Stomach smooth muscle (tissue), 2 donors: ENCODE results near the gene SLC12A8.

Experiments used
- H3K27ac ChIP-seq: one replicate; pipeline ENCODE4 v1.7.0; 2013; ENCODE audit warnings: mild to moderate bottlenecking, low read length, inconsistent platforms
- H3K27me3 ChIP-seq, 2 donors: one replicate each; pipeline ENCODE4 v1.7.0; 2013; ENCODE audit warnings: low read length in 2 of 2; ENCODE audit not compliant: insufficient read depth in 2 of 2, control insufficient read depth in 1 of 2
- H3K36me3 ChIP-seq, 2 donors: one replicate each; pipeline ENCODE4 v1.7.0; 2013; ENCODE audit warnings: low read length in 2 of 2; ENCODE audit not compliant: control insufficient read depth in 2 of 2, insufficient read depth in 2 of 2
- H3K4me1 ChIP-seq: one replicate; pipeline ENCODE4 v1.7.0; 2013; ENCODE audit warnings: low read length; ENCODE audit not compliant: control insufficient read depth, insufficient read depth
- H3K4me3 ChIP-seq, 2 donors: one replicate each; pipeline ENCODE4 v1.7.0; 2013; ENCODE audit warnings: low read length in 2 of 2
- H3K9ac ChIP-seq, 2 donors: one replicate each; pipeline ENCODE4 v1.7.0; 2013; ENCODE audit warnings: low read length in 2 of 2, mild to moderate bottlenecking in 1 of 2
- H3K9me3 ChIP-seq, 2 donors: one replicate each; pipeline ENCODE4 v1.7.0; 2013; ENCODE audit warnings: low read length in 2 of 2; ENCODE audit not compliant: control insufficient read depth in 2 of 2
- donor health status: healthy.
- donor health status: Pancreatic carcinoma.

The SLC12A8 gene

GRCh38 chr3:125212509-125213363 is at the start of gene SLC12A8:
SLC12A8 (minus strand) TSS chr3:125212748; CDS start chr3:125211349, 1,399 bp downstream.
- no peak within 1 kb of the TSS for H3K9ac ChIP-seq
- H3K36me3 ChIP-seq: no peaks in the 10 kb centered on the region
- H3K27me3 ChIP-seq: peaks cover 22 to 24% of the 10 kb centered on the region in 2 donors
- no peaks in the 10 kb centered on the region for H3K9me3 ChIP-seq
- peaks cover 13% of the 10 kb centered on the region for H3K4me1 ChIP-seq
- peak within 1 kb of the TSS; percentile 49 to 66 for H3K4me3 ChIP-seq
- H3K27ac ChIP-seq: no peak within 1 kb of the TSS

GRCh38 chr3:125262161-125262560 is 49.6 kb upstream of the SLC12A8 start:
- peaks cover 0 to 2% of the 10 kb centered on the region in 2 donors for H3K36me3 ChIP-seq
- no peaks in the 10 kb centered on the region for H3K27me3 ChIP-seq
- no peak overlapping the region for H3K4me3 ChIP-seq
- H3K27ac ChIP-seq: no peak overlapping the region
- no peaks in the 10 kb centered on the region for H3K9me3 ChIP-seq
- no peak overlapping the region for H3K9ac ChIP-seq
- H3K4me1 ChIP-seq: no peaks in the 10 kb centered on the region

GRCh38 chr3:125261031-125261430 is 48.5 kb upstream of the SLC12A8 start:
- Histone ChIP-seq H3K4me3 (no peak overlapping the region), H3K27me3 (no peaks in the 10 kb centered on the region), H3K27ac (no peak overlapping the region), H3K4me1 (no peaks in the 10 kb centered on the region), H3K36me3 (peaks cover 0 to 2% of the 10 kb centered on the region in 2 donors), H3K9ac (no peak overlapping the region), H3K9me3 (no peaks in the 10 kb centered on the region)

GRCh38 chr3:125260158-125260557 is 47.6 kb upstream of the SLC12A8 start:
- Histone ChIP-seq H3K36me3 (peaks cover 2% of the 10 kb centered on the region in 2 donors), H3K27ac (no peak overlapping the region), H3K9ac (no peak overlapping the region), H3K27me3 (no peaks in the 10 kb centered on the region), H3K4me3 (no peak overlapping the region), H3K4me1 (no peaks in the 10 kb centered on the region), H3K9me3 (no peaks in the 10 kb centered on the region)

- Histone ChIP-seq H3K27ac (no peak overlapping the region), H3K36me3 (peaks cover 2% of the 10 kb centered on the region in 2 donors), H3K9ac (no peak overlapping the region), H3K4me1 (no peaks in the 10 kb centered on the region), H3K27me3 (no peaks in the 10 kb centered on the region), H3K9me3 (no peaks in the 10 kb centered on the region), H3K4me3 (no peak overlapping the region)
Observed at GRCh38 chr3:125257536-125257935, 45.0 kb upstream of the SLC12A8 start.

GRCh38 chr3:125256675-125257074 is 44.1 kb upstream of the SLC12A8 start:
- no peaks in the 10 kb centered on the region for H3K27me3 ChIP-seq
- no peaks in the 10 kb centered on the region for H3K4me1 ChIP-seq
- no peak overlapping the region for H3K9ac ChIP-seq
- no peak overlapping the region for H3K27ac ChIP-seq
- no peak overlapping the region for H3K4me3 ChIP-seq
- no peaks in the 10 kb centered on the region for H3K9me3 ChIP-seq
- peaks cover 2% of the 10 kb centered on the region in 2 donors for H3K36me3 ChIP-seq

GRCh38 chr3:125250973-125251372 is 38.4 kb upstream of the SLC12A8 start:
- H3K27ac ChIP-seq: no peak overlapping the region
- no peak overlapping the region for H3K4me3 ChIP-seq
- no peaks in the 10 kb centered on the region for H3K4me1 ChIP-seq

GRCh38 chr3:125246237-125246636 is 33.7 kb upstream of the SLC12A8 start:
- no peaks in the 10 kb centered on the region for H3K36me3 ChIP-seq
- H3K27me3 ChIP-seq: no peaks in the 10 kb centered on the region
- no peaks in the 10 kb centered on the region for H3K4me1 ChIP-seq
- no peaks in the 10 kb centered on the region for H3K9me3 ChIP-seq
- no peak overlapping the region for H3K27ac ChIP-seq
- no peak overlapping the region for H3K4me3 ChIP-seq
- H3K9ac ChIP-seq: no peak overlapping the region

More at GRCh38 chr3:125250973-125251372, 38.4 kb upstream of the SLC12A8 start:
- Histone ChIP-seq H3K9ac (no peak overlapping the region), H3K36me3 (peaks cover 0 to 2% of the 10 kb centered on the region in 2 donors), H3K27me3 (no peaks in the 10 kb centered on the region), H3K9me3 (no peaks in the 10 kb centered on the region)

- no peaks in the 10 kb centered on the region for H3K36me3 ChIP-seq
- no peak overlapping the region for H3K27ac ChIP-seq
- no peak overlapping the region for H3K9ac ChIP-seq
- no peaks in the 10 kb centered on the region for H3K9me3 ChIP-seq
- H3K4me3 ChIP-seq: no peak overlapping the region
- H3K27me3 ChIP-seq: no peaks in the 10 kb centered on the region
- H3K4me1 ChIP-seq: no peaks in the 10 kb centered on the region
Observed at GRCh38 chr3:125245521-125245920, 33.0 kb upstream of the SLC12A8 start.

- no peak overlapping the region for H3K27ac ChIP-seq
- no peak overlapping the region for H3K4me3 ChIP-seq
- H3K36me3 ChIP-seq: peaks cover 0 to 5% of the 10 kb centered on the region in 2 donors
- H3K9me3 ChIP-seq: no peaks in the 10 kb centered on the region
- H3K9ac ChIP-seq: no peak overlapping the region
- H3K4me1 ChIP-seq: no peaks in the 10 kb centered on the region
- no peaks in the 10 kb centered on the region for H3K27me3 ChIP-seq
Observed at GRCh38 chr3:125240496-125240895, 27.9 kb upstream of the SLC12A8 start.

- Histone ChIP-seq H3K9ac (no peak overlapping the region), H3K4me1 (no peaks in the 10 kb centered on the region), H3K36me3 (peaks cover 0 to 5% of the 10 kb centered on the region in 2 donors), H3K4me3 (no peak overlapping the region), H3K27me3 (no peaks in the 10 kb centered on the region), H3K27ac (no peak overlapping the region), H3K9me3 (no peaks in the 10 kb centered on the region)
Observed at GRCh38 chr3:125239266-125239665, 26.7 kb upstream of the SLC12A8 start.
